Activated CD4-positive, alpha-beta T cell treated with anti-CD3 and anti-CD28 coated beads, Interleukin-2, Interleukin-6, amounts not matched to agents 100 ng/mL and 50 ng/mL, durations not matched to agents 16 hours and 8 hours (primary cell): ENCODE data around the gene DNASE1L3.

Experiments used
- DNase-seq: peaks from one replicate; pipeline ENCODE4 v3.0.0-alpha.2; 2020

DNASE1L3 gene

GRCh38 chr3:58154626-58155449, 55.9 kb downstream of the DNASE1L3 start:
- DNase-seq: no peak

- DNase-seq: no peak
Measured at GRCh38 chr3:58153371-58153770, 57.4 kb downstream of the DNASE1L3 start.

GRCh38 chr3:58152225-58153015, 58.4 kb downstream of the DNASE1L3 start:
- no peak for DNase-seq

- no peak for DNase-seq
Measured at GRCh38 chr3:58151637-58152036, 59.1 kb downstream of the DNASE1L3 start.

GRCh38 chr3:58150810-58151199, 60.0 kb downstream of the DNASE1L3 start:
- DNase-seq: no peak

- no peak for DNase-seq
Measured at GRCh38 chr3:58150130-58150809, 60.5 kb downstream of the DNASE1L3 start.

- DNase-seq: no peak
Measured at GRCh38 chr3:58148049-58148448, 62.7 kb downstream of the DNASE1L3 start.

- no peak for DNase-seq
Measured at GRCh38 chr3:58144478-58145325, 66.1 kb downstream of the DNASE1L3 start.

- no peak for DNase-seq
Measured at GRCh38 chr3:58143417-58144055, 67.2 kb downstream of the DNASE1L3 start.
